Measurements from ENCODE around the gene MDFI. TPM values are rescaled to one million over a fixed set of nuclear protein-coding genes. Genes with fewer than 3 reads are reported as not detected.

The MDFI gene
- total and polyA plus RNA-seq, 9 of the 15 experiments (the other 6 are each of a cell fraction or from before 2014, with no cell fraction given), result not detected

GRCh38 chr6:41673704-41674000 is 35.4 kb downstream of the MDFI start:
- intact Hi-C loops (cut with micrococcal nuclease) (no loop called here), in situ Hi-C loops (cut with MboI) (no loop called here)
- POLR2A ChIA-PET, result interaction anchor here (0.5 to 1.3 kb wide), 8 partner anchors 9 to 553 kb away, joined by 3 to 4 read pairs (median 4); no protein-coding TSS in a partner anchor
- Histone ChIP-seq H3K4me3 (no peak overlapping the region), H3K9me3 (replicated peaks; ENCODE audit: control insufficient read depth, insufficient read depth, low read depth, low read length) (no peaks in the 10 kb centered on the region), H3K36me3 (ENCODE audit: control insufficient read depth, insufficient read depth, low read length) (no peaks in the 10 kb centered on the region), H3K9me1 (ENCODE audit: control insufficient read depth, insufficient read depth, low read length) (no peaks in the 10 kb centered on the region), H3K27me3 (ENCODE audit: control insufficient read depth in 2 of 2, insufficient read depth in 2 of 2, low read length in 2 of 2) (peaks cover 28 to 65% of the 10 kb centered on the region in 2 experiments; a peak in 4 of 5 replicates), H3K79me2 (ENCODE audit: control insufficient read depth, insufficient read depth, low read length) (no peaks in the 10 kb centered on the region), H3K9ac (ENCODE audit: insufficient read depth in 1 of 2, low read depth in 2 of 2, low read length in 2 of 2) (no peak overlapping the region), H3K4me2 (ENCODE audit: insufficient read depth, low read length) (no peak overlapping the region), H3K27ac (ENCODE audit: extremely low read depth, low read depth, low read length) (no peak overlapping the region; the same call in 2 of the 3 replicates), H3K4me1 (replicated peaks in 1 of 2; ENCODE audit: control insufficient read depth in 2 of 2, insufficient read depth in 2 of 2, low read length in 2 of 2) (peaks cover 0 to 3% of the 10 kb centered on the region in 2 experiments; a peak in 1 of 5 replicates), H2AFZ (ENCODE audit: low read depth, low read length) (no peak overlapping the region), H4K20me1 (replicated peaks; ENCODE audit: control insufficient read depth, insufficient read depth, low read length) (peaks cover 5% of the 10 kb centered on the region; the same call in 1 of the 2 replicates)
- 4% methylated on average over 5 of the region's 5 CpGs for WGBS (ENCODE audit: insufficient coverage, low coverage, missing lambda C conversion rate)
- FAIRE-seq, result no peak
- ATAC-seq, result no peak
- BruUV-seq (replicated peaks), result no TSS peak
- TF ChIP-seq VEZF1 (CRISPR knock-in tag; IDR thresholded peaks at IDR 0.05), result no peak
- TF ChIP-seq, protein P1, sequence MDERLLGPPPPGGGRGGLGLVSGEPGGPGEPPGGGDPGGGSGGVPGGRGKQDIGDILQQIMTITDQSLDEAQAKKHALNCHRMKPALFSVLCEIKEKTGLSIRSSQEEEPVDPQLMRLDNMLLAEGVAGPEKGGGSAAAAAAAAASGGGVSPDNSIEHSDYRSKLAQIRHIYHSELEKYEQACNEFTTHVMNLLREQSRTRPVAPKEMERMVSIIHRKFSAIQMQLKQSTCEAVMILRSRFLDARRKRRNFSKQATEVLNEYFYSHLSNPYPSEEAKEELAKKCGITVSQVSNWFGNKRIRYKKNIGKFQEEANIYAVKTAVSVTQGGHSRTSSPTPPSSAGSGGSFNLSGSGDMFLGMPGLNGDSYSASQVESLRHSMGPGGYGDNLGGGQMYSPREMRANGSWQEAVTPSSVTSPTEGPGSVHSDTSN (CRISPR knock-in tag; IDR thresholded peaks at IDR 0.05; ENCODE audit: low read depth), result no peak
- TF ChIP-seq, protein P1 (tag; conservative IDR thresholded peaks at IDR 0.05; ENCODE audit: low read depth), result no peak
- TF ChIP-seq STAT5B (CRISPR knock-in tag; IDR thresholded peaks at IDR 0.05), result no peak
- TF ChIP-seq PRPF4 (IDR thresholded peaks at IDR 0.05; ENCODE audit: insufficient read depth, low read depth, low read length, poor library complexity, severe bottlenecking), result no peak
- CTCF ChIA-PET (ENCODE audit: low intra/inter-chr PET ratio), result no interaction called here
- no peak for DNase-seq (ENCODE audit: extremely low read depth in 1 of 4, low spot score in 3 of 4)
